Spleen (tissue), 7 donors: Measurements from ENCODE around the gene MORC1.

Experiments used
- POLR2A ChIP-seq, 3 donors: fragments of 450-650 bp; IDR thresholded peaks; one replicate each; pipeline ENCODE4 v1.5.1; 2017; ENCODE audit warnings: antibody characterized with exemption in 3 of 3, mild to moderate bottlenecking in 1 of 3
- POLR2AphosphoS5 ChIP-seq, 3 donors: sonication (generic); formaldehyde crosslinking; IDR thresholded peaks; one replicate each; pipeline ENCODE4 v1.5.1; 2017; ENCODE audit warnings: antibody characterized with exemption in 3 of 3
- TF ChIP-seq, protein P1 (sequence below), 11 experiments: fragments of 200-600 bp in 7 of 11; fragments of 450-650 bp in 4 of 11; sonication (generic) in 4 of 11; IDR thresholded peaks in 8 of 11; conservative IDR thresholded peaks in 3 of 11; 1 replicate in 7 of 11; 2 replicates in 4 of 11; pipeline versions ENCODE4 v1.4.0 to v1.8.0; 2016 to 2021; ENCODE audit warnings: antibody characterized with exemption in 11 of 11, inconsistent platforms in 4 of 11, mild to moderate bottlenecking in 1 of 11
- donor health status: DM: no; HTN: no; CAD: no; lungs with moderate emphysema.
- donor health status: DM: no; HTN: no; CAD: no.
- donor health status: DM: no; HTN: no; CAD: no.

DNA sequence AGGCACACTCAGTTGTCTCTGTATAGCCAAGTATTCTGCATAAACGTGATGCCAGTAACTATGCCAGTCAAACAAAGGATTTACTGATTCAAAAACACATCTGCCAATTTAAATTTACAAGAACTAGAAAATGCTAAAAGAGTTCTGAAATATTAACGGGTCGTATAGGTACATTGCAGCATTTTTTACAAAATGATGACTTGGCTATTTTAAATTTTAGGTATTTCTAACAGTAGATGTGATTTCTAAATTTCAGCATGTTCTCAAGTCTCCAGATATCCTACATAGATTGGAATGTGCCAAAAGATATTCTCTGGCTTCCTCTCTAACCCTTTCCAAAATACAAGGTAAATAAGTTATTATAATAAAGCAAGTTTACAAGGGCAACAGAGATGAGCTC is 60.3 kb downstream of the MORC1 start:
- TF ChIP-seq POLR2A (IDR thresholded peaks at IDR 0.05), result no peak
- TF ChIP-seq, protein P1, sequence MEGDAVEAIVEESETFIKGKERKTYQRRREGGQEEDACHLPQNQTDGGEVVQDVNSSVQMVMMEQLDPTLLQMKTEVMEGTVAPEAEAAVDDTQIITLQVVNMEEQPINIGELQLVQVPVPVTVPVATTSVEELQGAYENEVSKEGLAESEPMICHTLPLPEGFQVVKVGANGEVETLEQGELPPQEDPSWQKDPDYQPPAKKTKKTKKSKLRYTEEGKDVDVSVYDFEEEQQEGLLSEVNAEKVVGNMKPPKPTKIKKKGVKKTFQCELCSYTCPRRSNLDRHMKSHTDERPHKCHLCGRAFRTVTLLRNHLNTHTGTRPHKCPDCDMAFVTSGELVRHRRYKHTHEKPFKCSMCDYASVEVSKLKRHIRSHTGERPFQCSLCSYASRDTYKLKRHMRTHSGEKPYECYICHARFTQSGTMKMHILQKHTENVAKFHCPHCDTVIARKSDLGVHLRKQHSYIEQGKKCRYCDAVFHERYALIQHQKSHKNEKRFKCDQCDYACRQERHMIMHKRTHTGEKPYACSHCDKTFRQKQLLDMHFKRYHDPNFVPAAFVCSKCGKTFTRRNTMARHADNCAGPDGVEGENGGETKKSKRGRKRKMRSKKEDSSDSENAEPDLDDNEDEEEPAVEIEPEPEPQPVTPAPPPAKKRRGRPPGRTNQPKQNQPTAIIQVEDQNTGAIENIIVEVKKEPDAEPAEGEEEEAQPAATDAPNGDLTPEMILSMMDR (IDR thresholded peaks at IDR 0.05 in 8 of 11, conservative IDR thresholded peaks at IDR 0.05 in 3 of 11), result no peak
- TF ChIP-seq POLR2AphosphoS5 (IDR thresholded peaks at IDR 0.05), result no peak
